ENCODE data around the gene SYT8.

The SYT8 gene

DNA sequence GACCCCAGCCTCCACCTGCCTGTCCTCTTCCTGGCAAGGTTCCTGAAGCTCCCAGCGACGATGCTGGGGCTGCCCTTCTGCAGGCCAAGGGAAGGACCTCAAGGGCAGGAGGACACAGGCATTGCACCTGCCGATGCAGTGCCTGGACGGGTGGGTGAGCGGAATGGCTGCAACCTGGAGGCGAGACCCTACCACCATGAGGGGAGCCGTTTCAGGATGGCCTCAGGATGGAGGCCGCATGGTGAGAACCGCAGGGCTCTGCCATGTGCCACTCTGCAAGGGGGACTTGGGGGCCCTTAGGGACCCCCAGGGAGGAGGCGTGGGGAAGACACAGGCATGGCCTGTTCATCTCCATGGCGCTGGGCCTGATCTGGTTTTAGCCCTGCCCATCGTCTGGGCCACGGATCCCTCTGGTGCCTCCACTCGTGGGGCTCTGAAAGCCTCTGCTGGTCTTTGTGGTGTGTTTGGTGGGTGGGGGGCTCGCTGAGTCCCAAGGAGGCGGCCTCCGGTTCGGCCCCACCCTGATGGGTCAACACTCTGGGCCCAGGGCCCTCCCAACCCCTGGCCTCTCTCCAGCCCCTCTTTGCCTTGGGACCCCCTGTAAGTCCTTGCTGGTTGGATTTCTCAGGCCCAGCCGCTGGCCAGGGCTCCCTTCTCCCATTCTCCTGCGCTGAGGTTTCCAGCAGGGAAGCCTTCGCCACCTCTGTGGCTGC is 16.8 kb downstream of the SYT8 start:
- peak; percentile 62 for FAIRE-seq
- TF ChIP-seq TAF1 (IDR thresholded peaks at IDR 0.05; ENCODE audit: low read depth, low read length) (no peak), SPI1 (IDR thresholded peaks at IDR 0.05; ENCODE audit: low read depth, low read length) (no peak), POLR2AphosphoS5 (IDR thresholded peaks at IDR 0.05; ENCODE audit: low read depth, low read length) (no peak), POU2F2 (IDR thresholded peaks at IDR 0.05; ENCODE audit: low read depth, low read length) (no peak), POLR2A (IDR thresholded peaks at IDR 0.05; ENCODE audit: low read depth, low read length) (no peak), PAX5 (IDR thresholded peaks at IDR 0.05; ENCODE audit: insufficient read depth, low read length, severe bottlenecking) (no peak)
- no peak for DNase-seq (ENCODE audit: insufficient read length, low spot score)

DNA sequence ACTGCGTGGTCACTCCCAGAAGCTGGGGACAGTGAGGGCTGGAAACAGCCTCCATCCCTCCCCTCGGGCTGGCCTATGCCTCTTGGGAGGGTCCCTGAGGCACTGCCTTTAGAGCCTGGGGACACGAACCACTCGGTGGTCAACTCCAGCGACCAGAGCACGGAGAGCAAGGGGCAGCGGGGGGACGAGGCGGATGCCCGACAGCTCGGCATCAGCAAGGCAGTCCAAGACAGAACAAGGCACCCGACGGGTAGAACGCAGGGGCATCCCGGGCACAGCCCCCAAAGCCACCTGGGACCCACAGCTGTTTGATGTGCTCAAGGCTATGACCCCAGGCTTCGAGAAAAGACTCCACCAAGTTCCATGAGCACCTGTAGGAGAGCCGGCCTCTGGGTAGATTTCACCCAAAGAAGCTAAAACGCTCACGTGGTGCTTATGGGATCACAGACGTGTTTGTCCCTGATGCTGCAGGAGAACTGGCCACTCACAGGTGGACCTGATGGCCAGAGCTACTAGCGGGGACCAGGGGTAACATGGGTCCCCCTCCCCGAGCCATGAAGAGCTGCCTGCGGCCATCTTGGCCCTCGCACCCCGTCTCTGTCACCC is 17.6 kb downstream of the SYT8 start:
- FAIRE-seq, result no peak

DNA sequence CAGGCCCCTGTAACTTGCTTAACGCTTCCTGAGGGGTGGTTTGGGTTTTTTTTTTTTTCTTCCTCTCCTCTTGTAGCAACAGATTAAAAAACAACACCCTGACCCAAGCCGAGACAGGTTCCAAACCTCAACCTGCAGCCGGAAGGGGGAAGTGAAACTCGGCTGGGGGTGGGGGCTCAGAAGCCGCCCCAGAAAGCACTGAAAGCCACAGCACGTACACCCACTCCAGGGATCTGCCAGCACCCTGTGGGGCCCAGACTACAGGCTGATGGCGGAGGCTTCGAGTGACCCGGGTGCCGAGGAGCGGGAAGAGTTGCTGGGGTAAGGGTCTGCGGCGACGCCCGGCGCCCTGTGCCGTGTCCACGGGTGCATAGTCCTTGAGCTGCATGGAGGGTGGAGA is 18.1 kb downstream of the SYT8 start, which contains the start of gene LSP1:
LSP1 (plus strand) TSS at position 208 of the 400 bp plus-strand sequence; CDS start at position 269, 61 bp downstream.
- DNase-seq (ENCODE audit: insufficient read length, low spot score) (peak; percentile 94), FAIRE-seq (peak; percentile 99)
- TF ChIP-seq PAX5 (IDR thresholded peaks at IDR 0.05; ENCODE audit: insufficient read depth, low read length, severe bottlenecking) (peak; percentile 68), POLR2A (IDR thresholded peaks at IDR 0.05; ENCODE audit: low read depth, low read length) (peak; percentile 96), TAF1 (IDR thresholded peaks at IDR 0.05; ENCODE audit: low read depth, low read length) (peak; percentile 86), POU2F2 (IDR thresholded peaks at IDR 0.05; ENCODE audit: low read depth, low read length) (peak; percentile 93), SPI1 (IDR thresholded peaks at IDR 0.05; ENCODE audit: low read depth, low read length) (peak; percentile 100), POLR2AphosphoS5 (IDR thresholded peaks at IDR 0.05; ENCODE audit: low read depth, low read length) (peak; percentile 91)

More for the DNA sequence above, 17.6 kb downstream of the SYT8 start:
- DNase-seq (ENCODE audit: insufficient read length, low spot score), result no peak
- TF ChIP-seq TAF1 (IDR thresholded peaks at IDR 0.05; ENCODE audit: low read depth, low read length), result no peak
- no peak for TF ChIP-seq PAX5 (IDR thresholded peaks at IDR 0.05; ENCODE audit: insufficient read depth, low read length, severe bottlenecking)
- TF ChIP-seq SPI1 (IDR thresholded peaks at IDR 0.05; ENCODE audit: low read depth, low read length), result no peak
- no peak for TF ChIP-seq POLR2AphosphoS5 (IDR thresholded peaks at IDR 0.05; ENCODE audit: low read depth, low read length)
- TF ChIP-seq POLR2A (IDR thresholded peaks at IDR 0.05; ENCODE audit: low read depth, low read length), result no peak
- TF ChIP-seq POU2F2 (IDR thresholded peaks at IDR 0.05; ENCODE audit: low read depth, low read length), result no peak

DNA sequence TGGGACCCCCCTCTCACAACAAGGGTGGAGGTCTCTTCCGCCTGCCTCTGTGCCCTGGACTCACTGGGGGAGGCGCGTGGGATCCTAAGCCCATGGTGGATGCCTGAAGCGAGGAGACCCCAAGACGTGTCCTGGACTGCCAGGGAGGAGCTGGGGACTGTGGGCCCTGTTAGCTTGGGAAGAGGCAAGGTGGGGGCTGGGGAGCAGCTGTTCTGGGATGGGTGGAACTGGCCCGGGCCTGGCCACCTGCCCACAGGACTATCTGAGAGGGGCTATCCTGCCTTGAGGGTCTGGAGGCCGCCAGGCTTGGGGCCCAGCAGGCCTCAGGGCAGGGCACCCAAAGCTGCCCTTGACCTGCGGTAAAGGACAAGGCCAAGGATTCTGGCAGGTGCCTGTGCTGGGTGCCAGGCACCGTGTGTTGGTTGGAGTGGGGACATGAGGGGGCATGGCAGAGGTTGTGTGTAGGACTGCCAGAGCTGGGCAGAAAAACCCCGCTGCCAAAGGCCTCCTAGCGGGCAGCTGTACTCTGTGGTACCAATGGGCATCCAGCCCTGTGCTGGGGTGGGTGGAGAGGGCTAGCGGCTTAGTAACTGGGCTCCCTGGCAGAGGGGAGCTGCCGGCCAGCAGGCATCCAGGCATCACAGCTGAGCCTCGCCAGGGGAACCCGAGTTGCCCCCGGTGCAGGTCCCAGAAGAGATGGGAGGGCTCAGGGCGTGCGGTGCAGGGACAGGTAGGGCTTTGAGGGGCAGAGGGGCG is 18.8 kb downstream of the SYT8 start:
- no peak for TF ChIP-seq POLR2A (IDR thresholded peaks at IDR 0.05; ENCODE audit: low read depth, low read length)
- TF ChIP-seq POLR2AphosphoS5 (IDR thresholded peaks at IDR 0.05; ENCODE audit: low read depth, low read length), result no peak
- TF ChIP-seq SPI1 (IDR thresholded peaks at IDR 0.05; ENCODE audit: low read depth, low read length), result no peak
- no peak for TF ChIP-seq PAX5 (IDR thresholded peaks at IDR 0.05; ENCODE audit: insufficient read depth, low read length, severe bottlenecking)
- no peak for TF ChIP-seq POU2F2 (IDR thresholded peaks at IDR 0.05; ENCODE audit: low read depth, low read length)
- TF ChIP-seq TAF1 (IDR thresholded peaks at IDR 0.05; ENCODE audit: low read depth, low read length), result no peak
- FAIRE-seq (peak; percentile 33), DNase-seq (ENCODE audit: insufficient read length, low spot score) (no peak)

DNA sequence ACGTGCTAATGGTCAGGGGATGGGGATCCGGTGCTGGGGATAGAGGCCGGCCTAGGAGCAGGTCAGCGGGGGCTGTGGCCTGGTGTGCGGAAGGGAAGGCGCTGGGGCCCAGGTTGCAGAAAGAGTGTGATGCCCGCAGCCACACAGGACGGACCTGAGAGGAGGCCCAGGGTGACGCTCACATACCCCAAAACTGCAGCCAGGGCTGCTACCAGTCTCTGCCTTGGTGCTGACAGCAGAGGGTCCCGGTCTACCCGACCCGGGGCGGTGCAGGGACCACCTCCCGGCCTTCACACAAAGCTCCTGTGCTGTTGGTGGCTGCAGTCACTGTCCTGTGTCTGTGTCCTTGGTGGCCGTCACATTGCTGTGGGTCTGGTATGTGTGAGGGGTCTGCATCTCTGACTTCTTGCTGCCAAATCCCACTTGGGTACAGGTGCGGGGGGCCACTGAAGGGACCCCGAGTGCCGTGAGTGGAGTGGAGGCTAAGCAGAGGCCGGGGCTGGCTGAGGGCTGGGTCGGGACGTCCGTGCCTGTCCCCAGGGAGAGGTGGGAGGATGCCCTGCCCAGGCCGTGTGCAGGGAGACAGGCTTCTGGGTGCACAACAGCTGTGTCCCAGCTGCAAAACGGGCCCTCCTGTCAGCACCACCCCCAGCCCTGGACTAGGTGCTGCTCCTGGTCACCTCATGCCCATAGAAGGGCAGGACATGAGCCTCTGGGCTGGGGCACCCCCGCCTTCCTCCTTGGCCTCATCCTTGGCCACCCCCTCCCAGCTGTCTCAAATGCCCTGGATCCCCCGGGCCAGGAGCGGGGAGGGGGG is 19.6 kb downstream of the SYT8 start:
- TF ChIP-seq POU2F2 (IDR thresholded peaks at IDR 0.05; ENCODE audit: low read depth, low read length) (no peak), TAF1 (IDR thresholded peaks at IDR 0.05; ENCODE audit: low read depth, low read length) (0 out of 2 replicates have a peak, but pooled peaks have one; percentile 23), PAX5 (IDR thresholded peaks at IDR 0.05; ENCODE audit: insufficient read depth, low read length, severe bottlenecking) (no peak), SPI1 (IDR thresholded peaks at IDR 0.05; ENCODE audit: low read depth, low read length) (no peak), POLR2A (IDR thresholded peaks at IDR 0.05; ENCODE audit: low read depth, low read length) (peak; percentile 61), POLR2AphosphoS5 (IDR thresholded peaks at IDR 0.05; ENCODE audit: low read depth, low read length) (no peak; the same call in none of the 2 replicates)
- FAIRE-seq, result peak; percentile 91
- DNase-seq (ENCODE audit: insufficient read length, low spot score), result peak; percentile 66

DNA sequence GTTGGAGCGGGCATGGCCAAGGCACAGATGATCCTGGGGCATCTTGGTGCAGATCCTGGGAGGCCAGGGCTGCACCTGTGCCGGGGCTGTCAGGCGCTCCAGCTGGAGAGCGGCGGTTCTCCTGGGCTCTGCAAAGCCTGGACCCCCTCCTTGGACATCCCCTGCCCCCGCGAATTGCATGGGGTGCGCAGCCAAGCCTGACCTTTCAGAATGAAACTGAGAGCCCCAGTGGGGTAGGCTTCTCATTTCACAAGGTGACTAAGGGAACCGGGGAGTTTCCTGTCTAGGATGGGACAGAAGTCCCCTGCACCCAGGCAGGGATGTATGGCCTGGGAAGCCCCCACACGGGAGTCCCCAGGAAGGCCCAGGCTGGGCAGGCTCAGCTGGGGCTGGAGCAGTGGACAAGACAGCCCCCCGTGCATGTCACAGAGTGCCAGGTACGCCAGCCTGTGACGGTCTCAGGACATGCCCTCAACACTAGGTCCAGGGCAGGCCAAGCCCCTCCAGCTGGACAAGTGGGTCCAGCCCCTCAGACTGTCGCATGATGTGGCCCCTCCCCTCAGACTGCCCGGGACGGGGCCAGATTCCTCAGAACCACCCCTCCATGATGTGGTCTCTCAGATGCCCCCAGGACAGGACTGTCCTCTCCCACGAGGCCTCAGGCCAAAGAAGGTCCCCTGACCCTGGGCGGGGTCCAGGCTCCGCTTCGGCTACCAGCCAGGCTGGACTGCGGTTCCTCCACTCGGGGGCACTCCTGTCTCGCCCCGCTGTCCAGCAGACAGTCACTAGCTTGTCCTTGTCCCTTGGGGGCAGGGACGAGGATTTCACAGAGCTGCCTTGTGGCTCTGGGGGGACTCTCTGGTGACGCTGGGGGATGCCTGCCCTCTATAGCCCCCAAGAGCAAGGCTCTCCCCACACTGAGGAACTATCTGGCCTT is 20.4 kb downstream of the SYT8 start:
- 0 out of 2 replicates have a peak, but pooled peaks have one; percentile 9 for TF ChIP-seq POLR2AphosphoS5 (IDR thresholded peaks at IDR 0.05; ENCODE audit: low read depth, low read length)
- peak; percentile 99 for TF ChIP-seq PAX5 (IDR thresholded peaks at IDR 0.05; ENCODE audit: insufficient read depth, low read length, severe bottlenecking)
- no peak for TF ChIP-seq TAF1 (IDR thresholded peaks at IDR 0.05; ENCODE audit: low read depth, low read length)
- TF ChIP-seq POLR2A (IDR thresholded peaks at IDR 0.05; ENCODE audit: low read depth, low read length), result peak; percentile 43; the same call in 1 of the 2 replicates
- peak; percentile 81 for TF ChIP-seq POU2F2 (IDR thresholded peaks at IDR 0.05; ENCODE audit: low read depth, low read length)
- TF ChIP-seq SPI1 (IDR thresholded peaks at IDR 0.05; ENCODE audit: low read depth, low read length), result peak; percentile 64

DNA sequence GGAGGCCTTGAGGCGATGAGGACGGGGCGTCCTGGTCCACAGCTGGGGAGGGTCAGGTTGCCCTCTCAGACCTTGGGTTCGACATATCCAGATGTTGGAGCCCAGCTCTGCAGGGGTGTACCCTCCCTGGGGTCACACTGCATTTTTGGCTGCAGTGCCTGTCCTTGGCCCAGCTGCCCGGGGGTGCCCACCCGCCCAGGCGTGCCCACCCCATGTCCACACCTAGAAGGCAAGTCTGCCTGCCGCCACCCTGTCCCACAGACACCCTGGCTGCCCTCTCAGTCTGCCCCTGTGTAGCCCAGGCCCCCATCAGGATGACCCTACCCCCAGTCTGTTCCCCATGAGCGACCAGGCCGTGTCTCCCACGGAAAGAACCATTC is 21.1 kb downstream of the SYT8 start:
- DNase-seq (ENCODE audit: insufficient read length, low spot score) (no peak), FAIRE-seq (peak; percentile 54)
- TF ChIP-seq POLR2A (IDR thresholded peaks at IDR 0.05; ENCODE audit: low read depth, low read length) (0 out of 2 replicates have a peak, but pooled peaks have one; percentile 5), TAF1 (IDR thresholded peaks at IDR 0.05; ENCODE audit: low read depth, low read length) (no peak), POLR2AphosphoS5 (IDR thresholded peaks at IDR 0.05; ENCODE audit: low read depth, low read length) (no peak), PAX5 (IDR thresholded peaks at IDR 0.05; ENCODE audit: insufficient read depth, low read length, severe bottlenecking) (no peak), POU2F2 (IDR thresholded peaks at IDR 0.05; ENCODE audit: low read depth, low read length) (no peak)

More for the DNA sequence above, 20.4 kb downstream of the SYT8 start:
- FAIRE-seq, result no peak
- peak; percentile 88 for DNase-seq (ENCODE audit: insufficient read length, low spot score)

All from GM12891 (cell line).